HG03432 (cell line): ENCODE measurements around the gene CRISPLD2.
"Not testable (repeated sequence)": the region's sequence is repeated elsewhere in the genome, so short reads cannot be mapped to it uniquely, and the experiment has no call there.

Source experiments
- ATAC-seq: cut with Tn5 transposase; IDR thresholded peaks from one replicate; pipeline ENCODE4 v1.9.1; 2021; ENCODE audit warnings: mild to moderate bottlenecking, moderate library complexity; ENCODE audit not compliant: unreplicated experiment

The CRISPLD2 gene

GRCh38 chr16:84926462-84926861, 106.7 kb downstream of the CRISPLD2 start:
- ATAC-seq = no peak

- ATAC-seq = no peak
Measured at GRCh38 chr16:84927621-84928591, 108.1 kb downstream of the CRISPLD2 start.

GRCh38 chr16:84928679-84929420, 109.1 kb downstream of the CRISPLD2 start:
- ATAC-seq = no peak

- no peak for ATAC-seq
Measured at GRCh38 chr16:84929421-84930297, 109.9 kb downstream of the CRISPLD2 start.

- ATAC-seq = no peak
Measured at GRCh38 chr16:84930298-84931106, 110.7 kb downstream of the CRISPLD2 start.

- ATAC-seq = no peak
Measured at GRCh38 chr16:84931107-84931494, 111.3 kb downstream of the CRISPLD2 start.

GRCh38 chr16:84931506-84931905, 111.7 kb downstream of the CRISPLD2 start:
- no peak for ATAC-seq

- ATAC-seq = no peak
Measured at GRCh38 chr16:84932681-84933080, 112.9 kb downstream of the CRISPLD2 start.

- ATAC-seq = no peak
Measured at GRCh38 chr16:84933774-84934631, 114.2 kb downstream of the CRISPLD2 start.

- no peak for ATAC-seq
Measured at GRCh38 chr16:84937196-84938005, 117.6 kb downstream of the CRISPLD2 start.

GRCh38 chr16:84938616-84939015, 118.8 kb downstream of the CRISPLD2 start:
- ATAC-seq = not testable (repeated sequence)

GRCh38 chr16:84940670-84941551, 121.1 kb downstream of the CRISPLD2 start:
- ATAC-seq = no peak

GRCh38 chr16:84941921-84942320, 122.1 kb downstream of the CRISPLD2 start:
- ATAC-seq = no peak

- no peak for ATAC-seq
Measured at GRCh38 chr16:84942786-84943185, 123.0 kb downstream of the CRISPLD2 start.

- ATAC-seq = no peak
Measured at GRCh38 chr16:84943620-84944019, 123.8 kb downstream of the CRISPLD2 start.

GRCh38 chr16:84947022-84947421, 127.2 kb downstream of the CRISPLD2 start:
- no peak for ATAC-seq
